ENCODE results near the gene MMADHC. TPM values are rescaled to one million over a fixed set of nuclear protein-coding genes. Genes with fewer than 3 reads are reported as not detected.

MMADHC gene
- total RNA-seq, 1 experiment from 2014 or later: 149 TPM

GRCh38 chr2:149540138-149540537, 47.4 kb downstream of the MMADHC start:
- no peak overlapping the region for H3K14ac ChIP-seq (ENCODE audit: insufficient read depth, low read length)
- no peak overlapping the region for H4K91ac ChIP-seq (ENCODE audit: insufficient read length, low read depth, low read length)
- Mint-ChIP-seq H3K4me3 (no peak overlapping the region), H3K4me1 (no peaks in the 10 kb centered on the region), H3K9me3 (no peaks in the 10 kb centered on the region), H3K27ac (no peak overlapping the region), H3K36me3 (ENCODE audit: insufficient read depth in 1 of 3, low read depth in 3 of 3) (no peaks in the 10 kb centered on the region), H3K27me3 (ENCODE audit: low read depth) (no peaks in the 10 kb centered on the region)
- no peak overlapping the region for H2BK20ac ChIP-seq (ENCODE audit: low read depth, low read length, poor library complexity, severe bottlenecking)
- H2AFZ ChIP-seq (ENCODE audit: low read length): no peak overlapping the region
- TF ChIP-seq CTCF (conservative IDR thresholded peaks at IDR 0.05): no peak
- no peak overlapping the region for H4K8ac ChIP-seq (replicated peaks; ENCODE audit: insufficient read length, low read depth, low read length)
- no peaks in the 10 kb centered on the region for H3K4me1 ChIP-seq (ENCODE audit: insufficient read depth, low read length)
- no peaks in the 10 kb centered on the region for H3K79me1 ChIP-seq (ENCODE audit: insufficient read depth, low read depth, low read length, poor library complexity, severe bottlenecking)
- no peak overlapping the region for H2BK120ac ChIP-seq (ENCODE audit: low read depth, low read length, poor library complexity, severe bottlenecking)
- H3K27ac ChIP-seq (ENCODE audit: insufficient read length, low read depth, low read length): no peak overlapping the region
- DNase-seq: no peak
- no peak overlapping the region for H2BK5ac ChIP-seq (ENCODE audit: insufficient read length, low read length)
- H4K20me1 ChIP-seq (ENCODE audit: control insufficient read depth, insufficient read depth, insufficient read length): no peaks in the 10 kb centered on the region
- H3K23ac ChIP-seq (ENCODE audit: insufficient read length, low read depth, low read length): no peak overlapping the region
- no peaks in the 10 kb centered on the region for H3K79me2 ChIP-seq (ENCODE audit: insufficient read depth, low read length)
- H2AK5ac ChIP-seq (ENCODE audit: insufficient read length, low read length): no peak overlapping the region
- no peak overlapping the region for H3T11ph ChIP-seq (ENCODE audit: low read length)
- no peak overlapping the region for H3K4ac ChIP-seq (ENCODE audit: low read depth, low read length)
- H3K4me2 ChIP-seq (ENCODE audit: insufficient read depth, insufficient read length, low read length): no peak overlapping the region
- H3K56ac ChIP-seq (ENCODE audit: insufficient read length, low read depth, low read length): no peak overlapping the region
- no peak overlapping the region for H4K5ac ChIP-seq (ENCODE audit: insufficient read length, low read depth, low read length)
- WGBS (ENCODE audit: extremely low coverage, insufficient read length, low lambda C conversion rate): no CpG with 5 or more reads among the region's 5 CpGs
- no peak overlapping the region for H3K9ac ChIP-seq (ENCODE audit: extremely low read depth, insufficient read length, low read length)
- no peak overlapping the region for H3K18ac ChIP-seq (ENCODE audit: insufficient read length, low read depth, low read length)
- H3K27me3 ChIP-seq (ENCODE audit: insufficient read depth, low read length): no peaks in the 10 kb centered on the region
- no peaks in the 10 kb centered on the region for H3K9me3 ChIP-seq (ENCODE audit: control insufficient read depth, low read depth, low read length)
- no peaks in the 10 kb centered on the region for H3K23me2 ChIP-seq (ENCODE audit: insufficient read length, low read depth, low read length, poor library complexity, severe bottlenecking)
- no peak overlapping the region for H2BK15ac ChIP-seq (ENCODE audit: low read depth, low read length)
- H2BK12ac ChIP-seq (ENCODE audit: insufficient read length, low read depth, low read length): no peak overlapping the region

All from H9 (cell line).